Thyroid gland (tissue), 4 donors: ENCODE measurements around the gene SMARCD2. TPM values are rescaled to one million over a fixed set of nuclear protein-coding genes. Genes with fewer than 3 reads are reported as not detected.
"Not testable (repeated sequence)": the region's sequence is repeated elsewhere in the genome, so short reads cannot be mapped to it uniquely, and the experiment has no call there.

Experiments used
- DNase-seq, 2 donors: peaks; one replicate each; pipeline ENCODE4 v3.0.0-alpha.2; 2019
- H3K27ac ChIP-seq, 3 donors: fragments of 200-600 bp; sonication (generic); 1 replicate in 2 of 3; 2 replicates in 1 of 3; pipeline ENCODE4 v1.5.1; 2016 to 2019; ENCODE audit warnings: mild to moderate bottlenecking in 1 of 3, moderate library complexity in 1 of 3
- H3K27me3 ChIP-seq: fragments of 200-600 bp; sonication (generic); one replicate; pipeline ENCODE4 v1.5.1; 2019
- H3K36me3 ChIP-seq, 2 donors: fragments of 200-600 bp; sonication (generic); one replicate each; pipeline ENCODE4 v1.5.1; 2016 to 2019
- H3K4me1 ChIP-seq, 2 donors: fragments of 200-600 bp; sonication (generic); one replicate each; pipeline ENCODE4 v1.5.1; 2017 to 2019
- H3K4me3 ChIP-seq, 3 donors: fragments of 200-600 bp; sonication (generic); replicated peaks in 1 of 3; 1 replicate in 2 of 3; 2 replicates in 1 of 3; pipeline ENCODE4 v1.5.1; 2016; ENCODE audit warnings: mild to moderate bottlenecking in 1 of 3
- H3K9me3 ChIP-seq: fragments of 200-600 bp; sonication (generic); one replicate; pipeline ENCODE4 v1.5.1; 2017
- CTCF ChIP-seq, 6 experiments: fragments of 200-600 bp in 3 of 6; fragments of 450-650 bp in 3 of 6; sonication (generic) in 3 of 6; IDR thresholded peaks; one replicate each; pipeline ENCODE4 v1.5.1; 2016 to 2019; ENCODE audit warnings: antibody characterized with exemption in 6 of 6, mild to moderate bottlenecking in 2 of 6, inconsistent platforms in 1 of 6, moderate library complexity in 1 of 6
- POLR2A ChIP-seq, 2 donors: fragments of 450-650 bp; IDR thresholded peaks; one replicate each; pipeline ENCODE4 v1.6.1; 2017; ENCODE audit warnings: antibody characterized with exemption in 2 of 2, mild to moderate bottlenecking in 2 of 2, moderate library complexity in 1 of 2
- WGBS, 2 donors: methylation state at CpG; one replicate each; pipeline ENCODE4 v1.1.5; 2017; 5-methylcytosine and 5-hydroxymethylcytosine counted together
- intact Hi-C: fragments of 100-400 bp; cut with DNase I; formaldehyde crosslinking; loops from one replicate; pipeline ENCODE4 v1.15.1; 2023
- total RNA-seq, 4 donors: library from RNA; depleted of rRNA; stranded (reverse); fragments of >200 nt; gene quantifications; one replicate each; pipeline ENCODE4 v1.2.3, GENCODE V29; 2016

The SMARCD2 gene
- total RNA-seq, 4 donors from 2014 or later = 75.0 to 101 (median 90.4) TPM

- Histone ChIP-seq H3K27ac (no peak overlapping the region), H3K4me3 (no peak overlapping the region), H3K9me3 (no peaks in the 10 kb centered on the region), H3K4me1 (no peaks in the 10 kb centered on the region), H3K36me3 (no peaks in the 10 kb centered on the region), H3K27me3 (no peaks in the 10 kb centered on the region)
- intact Hi-C loops = no loop called here
- WGBS, 2 donors = 79 to 86% methylated on average over 9 to 12 of the region's 12 CpGs
- no peak for DNase-seq
- TF ChIP-seq CTCF (IDR thresholded peaks at IDR 0.05) = no peak
- no peak for TF ChIP-seq POLR2A (IDR thresholded peaks at IDR 0.05)
Observed at GRCh38 chr17:63880706-63881105, 38.2 kb upstream of the SMARCD2 start.

GRCh38 chr17:63878413-63878812 lies 35.9 kb upstream of the SMARCD2 start:
- H3K4me3 ChIP-seq, intact Hi-C loops, H3K4me1 ChIP-seq, DNase-seq, H3K27ac ChIP-seq, H3K36me3 ChIP-seq, H3K9me3 ChIP-seq, H3K27me3 ChIP-seq: not testable (repeated sequence)
- WGBS, 2 donors = 69 to 75% methylated on average over 9 of the region's 9 CpGs

- intact Hi-C loops, DNase-seq, H3K4me3 ChIP-seq, H3K27ac ChIP-seq, H3K27me3 ChIP-seq, H3K36me3 ChIP-seq, H3K4me1 ChIP-seq, H3K9me3 ChIP-seq: not testable (repeated sequence)
- 77 to 81% methylated on average over 6 of the region's 6 CpGs for WGBS, 2 donors
Observed at GRCh38 chr17:63874693-63875092, 32.2 kb upstream of the SMARCD2 start.

- H3K4me1 ChIP-seq, H3K36me3 ChIP-seq, H3K4me3 ChIP-seq, H3K27me3 ChIP-seq, H3K27ac ChIP-seq, H3K9me3 ChIP-seq, intact Hi-C loops, DNase-seq: not testable (repeated sequence)
- 71 to 86% methylated on average over 4 to 6 of the region's 8 CpGs for WGBS, 2 donors
Observed at GRCh38 chr17:63874061-63874626, 31.7 kb upstream of the SMARCD2 start.

GRCh38 chr17:63873577-63873976 lies 31.1 kb upstream of the SMARCD2 start, which contains the start of gene CSH2:
Gene CSH2, minus strand, starts transcription at chr17:63873677. Its CDS starts 63 bp downstream, at chr17:63873614.
- intact Hi-C loops, H3K36me3 ChIP-seq, H3K9me3 ChIP-seq, DNase-seq, H3K27ac ChIP-seq, H3K4me1 ChIP-seq, H3K4me3 ChIP-seq, H3K27me3 ChIP-seq: not testable (repeated sequence)
- 79 to 80% methylated on average over 1 to 3 of the region's 7 CpGs for WGBS, 2 donors

GRCh38 chr17:63871646-63872365 lies 29.3 kb upstream of the SMARCD2 start:
- 53 to 72% methylated on average over 14 to 15 of the region's 15 CpGs for WGBS, 2 donors
- H3K27me3 ChIP-seq, H3K4me3 ChIP-seq, H3K4me1 ChIP-seq, intact Hi-C loops, H3K27ac ChIP-seq, H3K36me3 ChIP-seq, H3K9me3 ChIP-seq: not testable (repeated sequence)
- DNase-seq = peak; percentile 51 to 59

- H3K27ac ChIP-seq, H3K4me1 ChIP-seq, H3K27me3 ChIP-seq, H3K4me3 ChIP-seq, H3K36me3 ChIP-seq, H3K9me3 ChIP-seq, DNase-seq, intact Hi-C loops: not testable (repeated sequence)
- WGBS, 2 donors = 86% methylated on average over 4 of the region's 4 CpGs
Observed at GRCh38 chr17:63870292-63870665, 27.8 kb upstream of the SMARCD2 start.

- H3K27me3 ChIP-seq, H3K27ac ChIP-seq, H3K4me1 ChIP-seq, H3K36me3 ChIP-seq, H3K4me3 ChIP-seq, DNase-seq, intact Hi-C loops, H3K9me3 ChIP-seq: not testable (repeated sequence)
- 58 to 61% methylated on average over 9 of the region's 9 CpGs for WGBS, 2 donors
Observed at GRCh38 chr17:63869491-63870291, 27.2 kb upstream of the SMARCD2 start.

GRCh38 chr17:63866625-63867024 lies 24.1 kb upstream of the SMARCD2 start:
- 72 to 76% methylated on average over 6 to 7 of the region's 7 CpGs for WGBS, 2 donors

More at GRCh38 chr17:63866625-63867024, 24.1 kb upstream of the SMARCD2 start:
- H3K9me3 ChIP-seq, H3K4me1 ChIP-seq, H3K27ac ChIP-seq, H3K27me3 ChIP-seq, H3K4me3 ChIP-seq, H3K36me3 ChIP-seq, intact Hi-C loops, DNase-seq: not testable (repeated sequence)
